ENCODE results near the gene CMPK1.
"Not testable (repeated sequence)": the region's sequence is repeated elsewhere in the genome, so short reads cannot be mapped to it uniquely, and the experiment has no call there.

CMPK1 gene, protein sequence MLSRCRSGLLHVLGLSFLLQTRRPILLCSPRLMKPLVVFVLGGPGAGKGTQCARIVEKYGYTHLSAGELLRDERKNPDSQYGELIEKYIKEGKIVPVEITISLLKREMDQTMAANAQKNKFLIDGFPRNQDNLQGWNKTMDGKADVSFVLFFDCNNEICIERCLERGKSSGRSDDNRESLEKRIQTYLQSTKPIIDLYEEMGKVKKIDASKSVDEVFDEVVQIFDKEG

DNA sequence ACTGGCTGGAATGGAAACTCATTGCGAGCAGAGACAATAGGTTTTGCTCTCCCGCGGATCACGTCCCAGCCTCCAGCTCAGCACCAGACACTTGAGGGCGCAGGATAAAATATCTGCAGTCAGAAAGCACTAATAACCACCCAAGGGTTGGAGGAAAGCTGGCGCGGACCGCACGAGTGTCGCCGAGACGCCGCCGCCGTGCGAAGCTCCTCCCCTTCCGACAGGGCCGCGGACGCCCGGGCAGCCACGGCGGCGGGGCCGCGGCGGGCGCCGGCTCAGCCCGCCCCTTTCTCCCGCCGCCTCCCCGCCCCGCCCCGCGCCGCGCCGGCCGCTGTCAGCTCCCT is at the start of gene CMPK1:
CMPK1 (plus strand) TSS at position 213 of the 344 bp plus-strand sequence. CDS start 156 bp downstream, outside the sequence.
- peak; percentile 90 for DNase-seq (ENCODE audit: low spot score)

DNA sequence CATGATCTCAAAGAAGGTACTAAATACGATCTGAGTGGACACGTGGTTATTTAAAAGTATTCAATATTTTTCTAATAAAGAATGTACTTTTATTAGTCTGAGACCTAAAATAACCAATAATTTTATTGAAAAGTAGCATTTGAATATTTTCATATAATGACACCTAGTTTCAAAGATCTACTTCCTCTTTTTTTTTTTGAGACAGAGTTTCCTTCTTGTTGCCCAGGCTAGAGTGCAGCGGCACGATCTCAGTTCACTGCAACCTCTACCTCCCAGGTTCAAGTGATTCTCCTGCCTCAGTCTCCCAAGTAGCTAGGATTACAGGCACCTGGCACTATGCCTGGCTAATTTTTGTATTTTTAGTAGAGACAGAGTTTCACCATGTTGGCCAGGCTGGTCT is 45.5 kb upstream of the CMPK1 start:
- DNase-seq (ENCODE audit: low spot score), result not testable (repeated sequence)

DNA sequence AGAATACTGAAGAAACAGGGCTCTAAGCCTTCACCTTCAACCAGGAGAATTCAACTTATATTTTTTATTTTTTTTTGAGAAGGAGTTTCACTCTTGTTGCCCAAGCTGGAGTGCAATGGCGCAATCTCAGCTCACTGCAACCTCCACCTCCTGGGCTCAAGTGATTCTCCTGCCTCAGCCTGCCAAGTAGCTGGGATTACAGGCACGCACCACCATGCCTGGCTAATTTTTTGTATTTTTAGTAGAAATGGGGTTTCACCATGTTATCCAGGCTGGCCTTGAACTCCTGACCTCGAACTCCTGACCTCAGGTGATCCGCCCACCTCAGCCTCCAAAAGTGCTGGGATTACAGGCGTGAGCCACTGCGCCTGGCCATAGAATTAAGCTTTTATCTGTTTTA is 38.7 kb upstream of the CMPK1 start:
- DNase-seq (ENCODE audit: low spot score), result not testable (repeated sequence)

DNA sequence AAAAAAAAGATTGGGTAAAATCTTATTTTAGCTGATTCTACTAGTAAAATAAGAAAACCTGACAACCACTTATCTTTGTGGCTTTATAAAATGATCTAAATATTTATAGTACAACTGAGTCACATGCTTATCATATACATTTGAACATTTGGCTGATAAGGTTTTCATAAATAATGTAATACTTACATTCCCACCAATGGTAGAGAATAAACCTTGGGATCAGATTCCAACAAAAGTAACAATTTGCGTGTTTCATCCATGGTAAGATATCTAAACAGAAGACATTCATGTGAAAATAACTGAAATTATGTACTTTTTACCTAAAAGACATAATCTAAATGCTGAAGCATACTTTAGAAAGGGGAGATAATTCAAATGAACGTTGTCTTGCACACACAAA is 38.0 kb upstream of the CMPK1 start:
- no peak for DNase-seq (ENCODE audit: low spot score)

DNA sequence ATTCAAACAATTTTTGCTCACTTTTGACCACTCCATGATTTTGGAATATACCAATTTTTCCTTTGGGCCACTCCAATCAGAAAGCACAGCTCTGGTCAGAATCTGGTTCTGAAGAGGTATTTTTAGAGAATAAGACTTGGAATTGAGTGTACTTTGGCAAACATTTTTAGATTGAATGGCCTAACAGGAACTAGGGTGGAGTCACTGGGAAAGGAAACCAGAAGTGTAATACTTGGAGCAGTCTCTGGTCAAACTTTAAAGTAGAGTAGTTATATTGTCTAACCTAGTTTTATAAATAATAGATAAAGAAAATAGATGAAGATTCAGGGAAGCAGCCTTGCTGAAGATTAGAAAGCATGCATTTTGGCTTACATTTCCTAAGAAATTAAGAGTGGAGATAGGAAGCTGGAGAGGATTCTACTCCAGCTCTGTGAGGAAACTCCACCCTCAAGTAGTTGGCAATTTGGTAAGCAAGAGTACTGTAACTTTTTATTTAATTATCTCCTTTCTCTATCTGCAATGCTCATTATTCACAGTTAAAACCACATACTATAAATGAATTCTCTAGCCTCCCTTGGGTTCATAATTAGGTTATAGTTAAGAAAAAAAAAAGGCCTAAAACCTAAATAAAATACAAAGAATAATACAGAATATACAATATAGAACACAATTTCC is 35.4 kb upstream of the CMPK1 start:
- DNase-seq (ENCODE audit: low spot score), result no peak

DNA sequence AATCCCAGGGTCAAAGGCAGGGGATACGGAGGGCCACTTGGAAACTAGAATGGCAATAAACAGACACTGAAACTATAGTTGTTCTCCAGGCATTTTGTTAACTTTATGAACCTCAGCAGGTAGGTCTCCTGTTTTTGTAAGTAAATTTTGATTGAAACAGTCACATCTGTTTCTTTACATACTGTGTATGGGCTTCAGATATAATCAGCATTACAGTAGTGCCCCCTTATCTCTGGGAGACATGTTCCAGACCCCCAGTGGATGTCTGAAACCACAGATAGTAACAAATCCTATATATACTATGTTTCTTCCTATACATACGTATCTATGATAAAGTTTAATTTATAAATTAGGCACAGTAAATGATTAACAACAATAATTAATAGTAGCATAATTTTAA is 31.1 kb upstream of the CMPK1 start:
- no peak for DNase-seq (ENCODE audit: low spot score)

DNA sequence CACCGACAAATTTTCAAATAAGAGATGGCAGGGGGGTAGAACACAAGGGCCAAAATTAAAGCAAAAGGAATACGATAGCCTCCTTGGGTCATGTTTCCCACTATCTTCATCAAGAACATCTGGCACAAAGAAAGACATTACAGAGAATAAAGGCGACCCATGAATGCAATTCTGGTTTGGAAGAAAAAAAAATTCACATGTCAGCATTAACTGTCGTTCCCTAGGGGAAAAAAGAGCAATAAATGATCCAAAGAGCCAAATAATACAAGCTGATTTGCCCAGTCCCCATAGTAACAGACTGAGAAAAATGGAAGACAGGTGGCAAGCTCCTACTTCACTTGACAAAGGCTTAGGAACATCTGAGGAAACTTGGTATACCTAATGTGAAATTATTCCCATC is 24.2 kb upstream of the CMPK1 start:
- no peak for DNase-seq (ENCODE audit: low spot score)

DNA sequence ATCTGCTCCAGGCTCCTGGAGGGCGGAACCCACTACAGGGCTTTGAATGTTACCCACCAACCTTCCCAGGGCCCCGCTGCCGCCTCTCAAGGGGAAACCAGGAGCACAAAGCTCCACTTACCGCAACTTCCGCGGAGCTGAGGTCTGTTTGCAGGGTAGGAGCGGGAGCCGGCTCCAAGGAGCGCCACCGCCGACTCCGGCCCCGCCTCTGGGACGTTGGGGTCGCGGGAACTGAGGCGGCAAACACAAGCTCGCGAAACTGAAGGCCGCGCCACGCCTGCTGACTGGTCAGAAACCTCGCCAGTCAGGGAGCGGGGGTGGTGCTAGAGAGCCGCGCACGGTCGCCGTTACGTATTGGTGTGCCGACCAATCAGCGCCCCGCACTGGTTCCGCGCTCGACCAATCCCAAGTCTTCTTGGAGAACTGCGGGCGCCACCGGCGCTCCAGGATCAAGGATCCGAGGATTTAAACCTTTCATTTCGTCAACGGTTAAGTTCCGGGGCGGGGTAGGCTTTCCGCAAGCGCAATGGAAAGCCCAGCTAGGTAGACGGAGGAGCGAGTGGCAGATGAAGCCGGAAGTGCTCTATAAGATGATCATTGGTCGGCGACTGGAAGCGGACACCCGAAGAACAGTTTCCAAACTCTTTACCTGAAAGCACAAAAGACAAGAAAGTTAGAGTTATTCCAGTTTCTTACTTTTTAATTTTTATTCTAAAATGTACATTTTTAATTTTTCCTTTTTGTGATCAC is 19.5 kb upstream of the CMPK1 start, which contains the start of gene STIL:
STIL (minus strand) TSS at position 233 of the 750 bp plus-strand sequence. CDS start 3,828 bp downstream, outside the sequence.
- peak; percentile 99 for DNase-seq (ENCODE audit: low spot score)

DNA sequence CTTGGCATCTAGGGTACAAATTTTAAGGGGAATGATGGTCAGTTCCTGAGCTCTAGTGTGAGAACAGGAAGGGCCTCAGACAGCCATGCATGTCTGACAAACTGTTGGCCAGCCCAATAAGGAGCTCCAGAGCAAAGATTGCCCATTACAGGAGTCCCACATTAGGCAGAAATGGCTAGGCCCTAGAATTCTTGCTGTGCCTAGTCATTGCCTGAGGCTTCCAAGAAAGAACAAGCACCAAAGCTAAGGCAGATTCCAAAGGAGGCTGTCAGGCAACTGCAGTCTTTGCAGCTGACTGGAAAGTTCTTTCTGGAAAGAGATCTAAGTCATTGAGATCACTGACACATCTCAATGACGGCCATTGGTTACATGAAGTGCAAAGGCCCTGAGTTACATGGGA is 15.7 kb upstream of the CMPK1 start:
- DNase-seq (ENCODE audit: low spot score), result no peak

DNA sequence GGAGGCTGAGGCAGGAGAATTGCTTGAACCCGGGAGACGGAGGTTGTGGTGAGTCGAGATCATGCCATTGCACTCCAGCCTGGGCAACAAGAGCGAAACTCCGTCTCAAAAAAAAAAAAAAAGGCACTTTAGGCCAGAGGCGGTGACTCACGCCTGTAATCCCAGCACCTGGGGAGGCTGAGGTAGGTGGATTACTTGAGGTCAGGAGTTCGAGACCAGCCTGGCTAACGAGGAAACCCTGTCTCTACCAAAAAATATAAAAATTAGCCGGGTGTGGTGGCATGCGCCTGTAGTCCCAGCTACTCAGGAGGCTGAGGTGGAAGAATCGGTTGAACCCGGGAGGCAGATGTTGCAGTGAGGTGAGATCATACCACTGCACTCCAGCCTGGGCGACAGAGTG is 13.6 kb upstream of the CMPK1 start:
- DNase-seq (ENCODE audit: low spot score), result not testable (repeated sequence)

DNA sequence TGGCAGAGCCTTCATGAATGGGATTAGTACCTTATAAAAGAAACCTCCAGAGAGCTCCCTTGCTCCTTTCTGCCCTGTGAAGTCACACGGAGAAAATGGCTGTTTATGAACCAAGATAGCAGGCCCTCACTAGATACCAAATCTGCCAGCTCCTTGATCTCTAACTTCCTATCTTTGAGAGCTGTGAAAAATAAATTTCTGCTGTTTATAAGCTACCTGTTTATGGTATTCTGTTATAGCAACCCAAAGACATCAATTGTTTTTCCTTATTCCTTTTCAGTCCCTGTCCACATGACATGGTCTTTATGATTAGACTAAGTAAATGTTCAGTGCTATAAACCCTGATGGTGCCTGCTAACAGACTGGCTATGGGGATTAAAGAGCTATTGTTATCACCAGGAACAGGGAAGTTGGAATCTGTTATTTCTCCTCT is 10.0 kb upstream of the CMPK1 start:
- DNase-seq (ENCODE audit: low spot score), result no peak

DNA sequence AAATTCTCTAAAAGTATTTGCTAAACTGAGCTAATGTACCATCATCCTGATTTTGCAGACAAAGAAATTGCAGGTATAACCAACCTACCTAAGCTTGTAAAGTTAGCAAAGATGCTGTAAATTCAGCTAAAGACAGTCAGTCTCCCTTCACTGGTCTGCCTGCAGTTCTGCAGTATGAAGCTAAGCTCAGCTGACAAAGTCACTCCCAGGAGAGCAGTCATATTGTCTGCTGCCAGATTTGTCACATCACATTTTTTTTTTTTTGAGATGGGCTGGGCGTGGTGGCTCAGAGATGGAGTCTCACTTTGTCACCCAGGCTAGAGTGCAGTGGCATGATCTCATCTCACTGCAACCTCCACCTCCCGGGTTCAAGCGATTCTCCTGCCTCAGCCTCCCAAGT is 8.9 kb upstream of the CMPK1 start:
- DNase-seq (ENCODE audit: low spot score), result no peak

DNA sequence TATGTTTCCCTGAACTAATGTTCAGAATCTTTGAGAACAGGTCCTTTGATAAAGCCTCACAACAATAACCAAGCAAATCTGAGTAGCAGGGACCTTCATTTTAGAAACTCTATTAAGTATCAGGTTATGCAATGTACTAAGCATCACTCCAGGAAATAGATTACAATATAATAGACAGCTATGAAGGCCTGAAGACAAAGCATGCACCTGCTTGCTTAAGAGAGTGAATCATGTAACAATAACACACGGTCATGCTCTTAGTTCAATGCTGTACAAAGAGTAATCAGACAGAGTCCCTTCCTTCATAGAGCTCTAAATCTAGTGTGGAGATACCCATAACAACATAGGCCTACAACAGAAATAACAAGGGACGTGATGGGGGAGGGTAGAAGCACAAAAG is 8.1 kb upstream of the CMPK1 start:
- no peak for DNase-seq (ENCODE audit: low spot score)

DNA sequence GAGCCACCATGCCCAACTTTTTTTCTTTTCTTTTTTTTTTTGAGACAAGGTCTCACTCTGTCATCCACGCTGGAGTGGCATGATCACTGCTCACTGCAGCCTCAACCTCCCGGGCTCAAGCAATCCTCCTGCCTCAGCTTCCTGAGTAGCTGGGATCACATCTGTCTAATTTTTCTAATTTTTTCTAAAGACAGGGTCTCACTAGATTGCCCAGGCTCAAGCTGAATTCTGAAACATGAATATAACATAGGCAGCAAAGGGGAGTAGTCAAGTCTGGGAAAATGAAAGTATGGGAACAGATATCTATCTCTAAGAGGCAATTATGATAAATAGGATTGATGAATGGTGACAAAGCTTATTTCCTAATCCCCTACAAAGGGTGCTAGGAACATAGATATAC is 7.3 kb upstream of the CMPK1 start:
- DNase-seq (ENCODE audit: low spot score), result no peak

DNA sequence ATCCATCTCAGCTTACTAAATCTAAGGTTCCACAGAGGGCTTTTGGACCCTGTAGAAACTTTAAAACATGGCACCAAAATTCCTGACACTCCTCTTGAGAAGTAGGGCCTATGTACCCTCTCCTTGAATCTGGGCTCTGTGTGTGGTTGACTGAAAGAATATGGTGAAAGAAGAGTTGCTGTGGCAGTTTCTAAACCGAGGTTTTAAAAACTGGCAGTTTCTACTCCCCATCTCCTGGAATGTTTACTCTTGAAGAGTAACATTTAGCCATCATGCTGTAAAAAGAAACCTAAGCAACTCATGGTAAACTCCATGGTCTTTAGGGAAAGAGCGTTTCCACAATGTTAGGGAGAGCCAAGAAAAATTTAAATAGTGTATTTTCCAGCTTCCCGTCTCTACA is 4.6 kb upstream of the CMPK1 start:
- no peak for DNase-seq (ENCODE audit: low spot score)

DNA sequence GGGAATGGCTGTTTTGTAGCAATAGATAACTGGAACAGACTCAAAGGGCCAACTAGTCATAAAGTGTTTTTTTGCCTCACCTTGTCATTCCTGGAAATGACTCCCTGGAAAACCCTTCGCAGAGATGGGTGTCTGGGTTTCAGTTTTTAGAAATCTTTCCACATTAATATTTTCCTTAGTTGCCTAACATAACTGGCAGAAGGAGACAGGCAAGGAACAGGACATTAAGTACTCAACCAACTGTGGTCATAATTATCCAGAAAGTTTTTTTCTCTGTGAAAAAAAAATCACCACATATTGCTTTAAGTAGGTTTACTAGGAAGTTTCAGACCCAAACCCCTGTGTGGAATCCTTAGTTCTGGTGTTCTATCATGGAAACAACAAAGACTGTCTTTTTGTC is 3.4 kb upstream of the CMPK1 start:
- DNase-seq (ENCODE audit: low spot score), result no peak

DNA sequence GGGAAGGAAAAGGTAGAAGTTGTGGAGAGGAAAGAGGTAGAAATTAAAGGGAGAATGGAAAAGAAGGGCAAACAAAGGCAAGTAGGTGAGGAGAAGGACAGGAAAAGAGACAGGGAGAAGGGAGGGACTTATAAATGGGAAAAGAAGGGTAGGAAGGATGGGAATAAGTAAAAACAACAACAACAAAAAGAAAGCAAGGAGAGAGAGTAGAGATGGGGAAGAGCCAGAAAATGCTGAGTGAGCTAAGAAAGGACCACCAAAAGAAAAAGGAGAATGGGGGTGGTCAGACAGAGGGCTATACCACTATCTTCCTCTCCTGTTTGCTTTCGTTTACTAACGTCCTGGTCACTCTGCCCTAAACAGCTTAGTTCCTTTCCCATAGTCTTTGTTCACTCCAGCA is 1.7 kb upstream of the CMPK1 start:
- no peak for DNase-seq (ENCODE audit: low spot score)

DNA sequence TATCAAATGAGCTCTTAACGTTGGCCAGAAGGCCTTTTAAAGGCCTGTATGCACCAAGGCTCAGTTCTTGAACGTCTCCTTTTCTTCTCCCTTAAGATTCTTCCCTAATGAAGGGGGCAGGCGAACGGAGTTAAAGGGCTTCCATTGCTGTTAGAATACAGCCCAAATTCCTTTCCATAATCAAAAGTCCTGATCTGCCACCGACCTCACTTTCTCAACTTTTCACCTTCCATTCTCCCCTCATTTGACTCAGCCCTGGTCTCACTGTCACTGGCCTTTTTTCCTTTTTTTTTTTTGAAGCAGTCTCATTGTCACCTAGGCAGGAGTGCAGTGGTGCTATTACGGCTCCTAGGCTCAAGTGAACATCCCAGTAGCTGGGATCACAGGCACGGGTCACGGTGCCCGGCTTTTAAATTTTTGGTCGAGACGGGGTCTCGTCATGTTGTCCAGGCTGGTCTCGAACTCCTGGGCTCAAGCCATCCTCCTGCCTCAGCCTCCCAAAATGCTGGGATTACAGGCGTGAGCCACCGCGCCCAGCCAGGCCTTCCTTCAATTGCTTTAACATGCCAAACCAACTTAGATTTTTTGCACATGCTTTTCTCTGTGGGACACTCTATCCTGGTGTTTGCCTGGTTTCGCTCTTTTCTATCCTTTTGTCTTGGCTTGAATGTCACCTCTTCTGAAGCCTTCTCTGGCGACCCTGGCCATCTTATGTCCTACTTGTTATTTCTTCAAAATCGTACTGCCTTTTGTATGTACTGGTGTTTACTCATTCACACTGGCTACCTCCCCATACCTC is 612 bp upstream of the CMPK1 start:
- no peak for DNase-seq (ENCODE audit: low spot score)

DNA sequence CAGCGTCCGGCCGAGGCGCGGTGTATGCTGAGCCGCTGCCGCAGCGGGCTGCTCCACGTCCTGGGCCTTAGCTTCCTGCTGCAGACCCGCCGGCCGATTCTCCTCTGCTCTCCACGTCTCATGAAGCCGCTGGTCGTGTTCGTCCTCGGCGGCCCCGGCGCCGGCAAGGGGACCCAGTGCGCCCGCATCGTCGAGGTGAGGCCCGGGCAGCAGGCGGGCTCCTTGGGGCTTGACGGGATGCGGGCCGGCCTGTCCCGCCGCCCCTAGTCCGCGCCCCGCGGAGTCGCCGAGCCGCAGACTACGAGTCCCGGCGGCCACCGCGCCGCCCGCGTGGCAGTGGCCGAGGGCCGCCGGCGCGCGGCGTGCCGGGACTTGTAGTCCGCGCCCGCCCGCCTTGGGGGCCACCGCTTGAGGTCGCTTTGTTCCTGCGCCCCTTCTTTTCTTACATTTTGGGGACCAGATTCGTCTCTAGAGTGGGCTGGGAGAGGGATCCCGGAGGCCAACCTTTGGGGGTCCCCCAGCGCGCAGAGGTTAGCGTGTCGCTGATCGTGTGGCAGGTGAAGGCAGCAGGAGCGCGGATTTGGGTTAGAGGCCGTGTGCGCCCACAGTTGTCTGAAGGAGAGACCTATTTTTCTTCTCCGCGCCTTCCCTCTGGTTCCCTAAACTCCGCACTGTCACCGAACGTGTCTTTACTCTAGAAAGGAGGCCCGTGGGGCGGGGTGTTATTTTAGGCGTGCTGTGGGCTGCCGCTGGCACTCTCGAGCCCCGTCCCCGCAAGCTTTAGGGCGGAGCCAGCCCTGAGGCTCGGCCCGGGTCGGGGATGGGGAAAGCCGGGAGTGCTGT is 553 bp downstream of the CMPK1 start:
- peak; percentile 78 for DNase-seq (ENCODE audit: low spot score)

DNA sequence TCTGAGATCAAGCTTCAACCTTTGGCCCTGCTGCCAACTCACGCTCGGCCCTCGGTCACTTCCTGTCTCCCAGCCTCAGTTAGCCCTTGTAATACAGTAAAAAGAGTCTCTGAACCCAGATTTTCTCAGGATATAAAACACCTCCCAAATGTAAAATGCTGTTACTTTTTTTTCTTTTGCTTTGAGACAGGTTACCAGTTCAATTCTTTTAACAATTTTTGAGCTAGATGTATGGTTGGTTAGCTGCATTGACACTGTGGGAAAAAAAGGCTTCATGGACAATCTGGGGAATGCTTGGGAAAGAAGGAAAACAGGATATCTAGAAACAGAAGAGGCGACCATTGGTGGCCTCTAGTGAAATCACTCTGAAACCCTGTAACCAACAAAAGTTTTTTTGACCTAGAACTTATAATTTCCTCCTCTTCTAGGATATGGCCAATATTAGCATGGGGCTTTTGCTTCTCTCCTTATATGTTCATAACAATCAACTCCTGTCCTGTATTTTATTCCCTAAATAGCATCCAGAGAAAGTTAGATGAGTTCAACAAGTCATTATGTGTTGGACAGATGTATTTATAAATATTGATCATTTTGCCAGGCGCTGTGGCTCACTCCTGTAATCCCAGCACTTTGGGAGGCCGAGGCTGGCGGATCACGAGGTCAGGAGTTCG is 1.3 kb downstream of the CMPK1 start:
- DNase-seq (ENCODE audit: low spot score), result no peak

DNA sequence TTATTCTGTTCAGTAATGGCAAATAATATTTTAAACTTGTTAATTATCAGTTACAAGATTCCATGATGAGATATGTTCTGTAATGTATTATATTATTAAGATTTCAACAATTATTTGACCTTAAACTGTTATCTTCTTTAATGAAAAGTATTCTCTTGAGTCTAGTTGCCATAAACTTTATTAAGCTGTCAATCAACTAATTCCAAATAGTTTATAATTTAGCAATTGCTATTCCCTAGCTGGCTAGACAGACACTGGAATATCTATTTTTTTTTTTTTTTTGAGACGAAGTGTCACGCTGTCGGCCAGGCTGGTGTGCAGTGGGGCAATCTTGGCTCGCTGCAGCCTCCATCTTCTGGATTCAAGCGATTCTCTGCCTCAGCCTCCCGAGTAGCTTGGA is 3.8 kb downstream of the CMPK1 start:
- no peak for DNase-seq (ENCODE audit: low spot score)
